GM23338 (cell line): ENCODE data around the gene ZKSCAN2. TPM values are rescaled to one million over a fixed set of nuclear protein-coding genes. Genes with fewer than 3 reads are reported as not detected.
A peak's percentile ranks its signal among the peaks of the same experiment; 100 is the strongest.

ENCODE experiments used
- ATAC-seq: fragments of 200-7000 bp; cut with Tn5 transposase; 3 replicates; pipeline ENCODE4 v1.9.1; 2020
- DNase-seq: peaks from one replicate; pipeline ENCODE4 v3.0.0-alpha.2; 2015; ENCODE audit warnings: low spot score
- H2AFZ ChIP-seq: fragments of 200-600 bp; sonication (generic); 2 replicates; pipeline ENCODE4 v1.8.0; 2016; ENCODE audit warnings: antibody characterized with exemption, mild to moderate bottlenecking, moderate library complexity
- H3F3A ChIP-seq: fragments of 200-600 bp; sonication (generic); replicated peaks from 2 replicates; pipeline ENCODE4 v1.8.0; 2017; ENCODE audit warnings: antibody characterized with exemption, mixed run types, low read depth
- H3K27ac ChIP-seq: fragments of 200-600 bp; sonication (generic); 2 replicates; pipeline ENCODE4 v1.6.1; 2016; ENCODE audit warnings: low read depth
- H3K27me3 ChIP-seq: fragments of 200-600 bp; sonication (generic); 2 replicates; pipeline ENCODE4 v1.8.0; 2016; ENCODE audit warnings: mild to moderate bottlenecking, mixed run types, moderate library complexity; ENCODE audit not compliant: insufficient read depth
- H3K36me3 ChIP-seq: fragments of 200-600 bp; sonication (generic); 2 replicates; pipeline ENCODE4 v1.8.0; 2016; ENCODE audit warnings: mild to moderate bottlenecking; ENCODE audit not compliant: insufficient read depth
- H3K4me1 ChIP-seq: fragments of 200-600 bp; sonication (generic); 2 replicates; pipeline ENCODE4 v1.8.0; 2016; ENCODE audit warnings: mild to moderate bottlenecking, moderate library complexity; ENCODE audit not compliant: insufficient read depth
- H3K4me2 ChIP-seq: fragments of 200-600 bp; sonication (generic); 2 replicates; pipeline ENCODE4 v1.7.1; 2017; ENCODE audit warnings: mixed run types
- H3K4me3 ChIP-seq: fragments of 200-600 bp; sonication (generic); 2 replicates; pipeline ENCODE4 v1.6.1; 2016; ENCODE audit warnings: mixed run types
- H3K79me2 ChIP-seq: fragments of 200-600 bp; sonication (generic); replicated peaks from 2 replicates; pipeline ENCODE4 v1.8.0; 2017; ENCODE audit warnings: mild to moderate bottlenecking; ENCODE audit not compliant: insufficient read depth
- H3K9me2 ChIP-seq: fragments of 200-600 bp; sonication (generic); 2 replicates; pipeline ENCODE4 v1.8.0; 2017; ENCODE audit not compliant: insufficient read depth
- H4K20me1 ChIP-seq: fragments of 200-600 bp; sonication (generic); replicated peaks from 2 replicates; pipeline ENCODE4 v1.8.0; 2017; ENCODE audit warnings: mild to moderate bottlenecking; ENCODE audit not compliant: insufficient read depth
- H3K27ac Mint-ChIP-seq: 2 replicates; pipeline ENCODE4 v1.8.0; 2020; ENCODE audit warnings: inconsistent platforms, mild to moderate bottlenecking, moderate library complexity, mixed read lengths
- H3K27me3 Mint-ChIP-seq: 3 replicates; pipeline ENCODE4 v1.8.0; 2022; ENCODE audit warnings: low read depth, mild to moderate bottlenecking, moderate library complexity, mixed read lengths, inconsistent platforms; ENCODE audit not compliant: insufficient read depth, poor library complexity
- H3K36me3 Mint-ChIP-seq: 3 replicates; pipeline ENCODE4 v1.8.0; 2021; ENCODE audit warnings: low read depth, mild to moderate bottlenecking, inconsistent platforms, moderate library complexity, mixed read lengths
- H3K4me1 Mint-ChIP-seq: 3 replicates; pipeline ENCODE4 v1.8.0; 2020; ENCODE audit warnings: mild to moderate bottlenecking, inconsistent platforms, mixed read lengths
- H3K4me3 Mint-ChIP-seq: 3 replicates; pipeline ENCODE4 v1.8.0; 2021; ENCODE audit warnings: moderate library complexity, mild to moderate bottlenecking, inconsistent platforms, mixed read lengths
- H3K9me3 Mint-ChIP-seq: 3 replicates; pipeline ENCODE4 v1.8.0; 2020; ENCODE audit warnings: moderate library complexity, mild to moderate bottlenecking, inconsistent platforms, mixed read lengths
- ETS1 ChIP-seq: IDR thresholded peaks from 2 replicates; pipeline ENCODE4 v1.6.1; 2016; ENCODE audit warnings: antibody characterized with exemption
- EZH2 ChIP-seq: fragments of 200-600 bp; sonication (generic); IDR thresholded peaks from one replicate; pipeline ENCODE4 v1.8.0; 2017; ENCODE audit warnings: antibody characterized with exemption, mild to moderate bottlenecking, low read depth; ENCODE audit not compliant: unreplicated experiment
- EZH2phosphoT487 ChIP-seq: fragments of 200-600 bp; sonication (generic); IDR thresholded peaks from one replicate; pipeline ENCODE4 v1.8.1; 2018; ENCODE audit warnings: antibody characterized with exemption; ENCODE audit not compliant: unreplicated experiment
- JUNB ChIP-seq: IDR thresholded peaks from one replicate; pipeline ENCODE4 v1.6.1; 2016; ENCODE audit warnings: antibody characterized with exemption; ENCODE audit not compliant: unreplicated experiment
- NANOG ChIP-seq: IDR thresholded peaks from 2 replicates; pipeline ENCODE4 v1.6.1; 2016; ENCODE audit warnings: antibody characterized with exemption, borderline replicate concordance
- POLR2AphosphoS5 ChIP-seq: IDR thresholded peaks from 2 replicates; pipeline ENCODE4 v1.6.1; 2016; ENCODE audit warnings: antibody characterized with exemption, low read depth
- REST ChIP-seq: IDR thresholded peaks from one replicate; pipeline ENCODE4 v1.6.1; 2018; ENCODE audit warnings: antibody characterized with exemption; ENCODE audit not compliant: unreplicated experiment
- polyA plus RNA-seq: library from polyadenylated mRNA; unstranded; fragments of >200 nt; fragmentation: Nextera tagmentation; extraction: Ambion mirVana; gene quantifications from 2 replicates; pipeline ENCODE4 v1.2.1, GENCODE V29; 2016
- total RNA-seq: library from RNA; depleted of rRNA; stranded (reverse); fragments of >200 nt; shearing (Covaris generic); gene quantifications from 2 replicates; pipeline ENCODE4 v1.2.3, GENCODE V29; 2014
- TF ChIP-seq, protein P1 (sequence below), 2 experiments: fragments of 200-600 bp in 1 of 2; sonication (generic) in 1 of 2; conservative IDR thresholded peaks; 2 replicates each; pipeline versions ENCODE4 v1.5.1 to v1.6.1; 2016 to 2017; ENCODE audit warnings: antibody characterized with exemption in 2 of 2, low read depth in 2 of 2, mild to moderate bottlenecking in 2 of 2, moderate library complexity in 1 of 2

The ZKSCAN2 gene
- total and polyA plus RNA-seq, 2 experiments from 2014 or later: 2.0 to 8.8 TPM

DNA sequence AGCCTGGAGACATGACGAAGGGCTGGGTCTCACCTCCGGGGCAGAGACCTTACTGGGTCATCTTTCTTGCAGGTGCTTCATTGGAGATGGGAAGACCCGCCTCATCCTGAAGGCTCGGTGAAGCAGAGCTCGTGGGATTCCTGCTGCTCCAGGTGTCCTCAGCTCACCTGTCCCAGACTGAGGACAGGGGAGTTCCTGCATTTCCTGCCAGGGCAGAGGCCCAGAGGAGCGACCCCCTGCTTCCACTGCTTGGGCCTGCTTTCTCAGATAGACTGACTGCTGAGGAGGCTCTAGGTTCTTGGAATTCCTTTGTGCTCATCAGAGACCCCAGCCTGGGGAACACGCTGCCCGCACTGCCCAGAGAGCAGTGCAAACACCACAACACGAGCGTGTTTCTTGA is 29.3 kb downstream of the ZKSCAN2 start (continued):
- TF ChIP-seq, protein P1, sequence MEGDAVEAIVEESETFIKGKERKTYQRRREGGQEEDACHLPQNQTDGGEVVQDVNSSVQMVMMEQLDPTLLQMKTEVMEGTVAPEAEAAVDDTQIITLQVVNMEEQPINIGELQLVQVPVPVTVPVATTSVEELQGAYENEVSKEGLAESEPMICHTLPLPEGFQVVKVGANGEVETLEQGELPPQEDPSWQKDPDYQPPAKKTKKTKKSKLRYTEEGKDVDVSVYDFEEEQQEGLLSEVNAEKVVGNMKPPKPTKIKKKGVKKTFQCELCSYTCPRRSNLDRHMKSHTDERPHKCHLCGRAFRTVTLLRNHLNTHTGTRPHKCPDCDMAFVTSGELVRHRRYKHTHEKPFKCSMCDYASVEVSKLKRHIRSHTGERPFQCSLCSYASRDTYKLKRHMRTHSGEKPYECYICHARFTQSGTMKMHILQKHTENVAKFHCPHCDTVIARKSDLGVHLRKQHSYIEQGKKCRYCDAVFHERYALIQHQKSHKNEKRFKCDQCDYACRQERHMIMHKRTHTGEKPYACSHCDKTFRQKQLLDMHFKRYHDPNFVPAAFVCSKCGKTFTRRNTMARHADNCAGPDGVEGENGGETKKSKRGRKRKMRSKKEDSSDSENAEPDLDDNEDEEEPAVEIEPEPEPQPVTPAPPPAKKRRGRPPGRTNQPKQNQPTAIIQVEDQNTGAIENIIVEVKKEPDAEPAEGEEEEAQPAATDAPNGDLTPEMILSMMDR (conservative IDR thresholded peaks at IDR 0.05; ENCODE audit: low read depth in 2 of 2): no peak
- TF ChIP-seq NANOG: no peak
- no peak for TF ChIP-seq JUNB
- TF ChIP-seq REST: no peak

GRCh38 chr16:25224731-25225319 is 32.8 kb downstream of the ZKSCAN2 start:
- no peaks in the 10 kb centered on the region for H3K79me2 ChIP-seq
- H3K27me3 Mint-ChIP-seq: peaks cover 8% of the 10 kb centered on the region
- no peak overlapping the region for H3K4me3 Mint-ChIP-seq
- H3F3A ChIP-seq: no peaks in the 10 kb centered on the region
- no peaks in the 10 kb centered on the region for H3K36me3 ChIP-seq
- peaks cover 3% of the 10 kb centered on the region for H3K4me1 Mint-ChIP-seq
- H3K27ac Mint-ChIP-seq: no peak overlapping the region
- DNase-seq: no peak
- H3K9me2 ChIP-seq: no peaks in the 10 kb centered on the region
- no peaks in the 10 kb centered on the region for H3K4me1 ChIP-seq
- H4K20me1 ChIP-seq: no peaks in the 10 kb centered on the region
- H2AFZ ChIP-seq: peak overlapping the region; percentile 49; the same call in 1 of the 2 replicates
- no peak for ATAC-seq
- no peaks in the 10 kb centered on the region for H3K27me3 ChIP-seq
- no peak overlapping the region for H3K4me3 ChIP-seq
- no peak overlapping the region for H3K4me2 ChIP-seq
- H3K36me3 Mint-ChIP-seq: no peaks in the 10 kb centered on the region
- no peak overlapping the region for H3K27ac ChIP-seq
- H3K9me3 Mint-ChIP-seq: no peaks in the 10 kb centered on the region
- TF ChIP-seq, protein P1 (conservative IDR thresholded peaks at IDR 0.05; ENCODE audit: low read depth in 2 of 2): no peak
- TF ChIP-seq EZH2phosphoT487 (no peak), EZH2 (no peak), REST (no peak), POLR2AphosphoS5 (no peak), ETS1 (no peak), JUNB (no peak)
